ENCODE results near the gene VIL1. TPM values are rescaled to one million over a fixed set of nuclear protein-coding genes. Genes with fewer than 3 reads are reported as not detected.

Gene VIL1
- total RNA-seq, 1 experiment from 2014 or later = 3.0 TPM

DNA sequence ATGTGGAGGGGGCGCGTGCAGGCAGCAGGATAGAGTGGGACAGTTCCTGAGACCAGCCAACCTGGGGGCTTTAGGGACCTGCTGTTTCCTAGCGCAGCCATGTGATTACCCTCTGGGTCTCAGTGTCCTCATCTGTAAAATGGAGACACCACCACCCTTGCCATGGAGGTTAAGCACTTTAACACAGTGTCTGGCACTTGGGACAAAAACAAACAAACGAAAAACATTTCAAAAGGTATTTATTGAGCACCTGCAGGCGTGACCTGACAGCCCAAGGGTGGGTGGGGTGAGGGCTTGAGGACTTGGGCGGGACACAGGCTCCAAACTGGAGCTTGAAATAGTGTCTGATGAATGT, 23.9 kb upstream of the VIL1 start:
- no peak for ATAC-seq
- Mint-ChIP-seq H3K4me1 (peaks cover 29% of the 10 kb centered on the region), H3K36me3 (no peaks in the 10 kb centered on the region), H3K4me3 (peak overlapping the region; percentile 55), H3K27ac (no peak overlapping the region), H3K9me3 (no peaks in the 10 kb centered on the region), H3K27me3 (ENCODE audit: low read depth) (peaks cover 41% of the 10 kb centered on the region)
- POLR2A ChIA-PET = no interaction called here
- no peak for DNase-seq (ENCODE audit: low spot score)
- CTCF ChIA-PET = interaction anchor here (0.7 to 5.1 kb wide), 7 partner anchors 8 to 123 kb away, joined by 3 to 52 read pairs (median 5); partner anchors contain the start of genes AAMP and PNKD
- TF ChIP-seq NR1H2 (CRISPR knock-in tag; IDR thresholded peaks at IDR 0.05) = no peak
- no peak for TF ChIP-seq ZBTB21 (CRISPR knock-in tag; IDR thresholded peaks at IDR 0.05; ENCODE audit: borderline replicate concordance)
- no peak for TF ChIP-seq NR3C1 (CRISPR knock-in tag; conservative IDR thresholded peaks at IDR 0.05; ENCODE audit: low read depth)
- TF ChIP-seq TEAD1 (CRISPR knock-in tag; IDR thresholded peaks at IDR 0.05) = no peak
- TF ChIP-seq, protein P1, sequence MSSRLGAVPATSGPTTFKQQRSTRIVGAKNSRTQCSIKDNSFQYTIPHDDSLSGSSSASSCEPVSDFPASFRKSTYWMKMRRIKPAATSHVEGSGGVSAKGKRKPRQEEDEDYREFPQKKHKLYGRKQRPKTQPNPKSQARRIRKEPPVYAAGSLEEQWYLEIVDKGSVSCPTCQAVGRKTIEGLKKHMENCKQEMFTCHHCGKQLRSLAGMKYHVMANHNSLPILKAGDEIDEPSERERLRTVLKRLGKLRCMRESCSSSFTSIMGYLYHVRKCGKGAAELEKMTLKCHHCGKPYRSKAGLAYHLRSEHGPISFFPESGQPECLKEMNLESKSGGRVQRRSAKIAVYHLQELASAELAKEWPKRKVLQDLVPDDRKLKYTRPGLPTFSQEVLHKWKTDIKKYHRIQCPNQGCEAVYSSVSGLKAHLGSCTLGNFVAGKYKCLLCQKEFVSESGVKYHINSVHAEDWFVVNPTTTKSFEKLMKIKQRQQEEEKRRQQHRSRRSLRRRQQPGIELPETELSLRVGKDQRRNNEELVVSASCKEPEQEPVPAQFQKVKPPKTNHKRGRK (CRISPR knock-in tag; IDR thresholded peaks at IDR 0.05; ENCODE audit: borderline replicate concordance) = no peak
- no peak for TF ChIP-seq PRRX2 (CRISPR knock-in tag; IDR thresholded peaks at IDR 0.05)
- TF ChIP-seq HMGA2 (CRISPR knock-in tag; IDR thresholded peaks at IDR 0.05) = no peak
- TF ChIP-seq, protein P2, sequence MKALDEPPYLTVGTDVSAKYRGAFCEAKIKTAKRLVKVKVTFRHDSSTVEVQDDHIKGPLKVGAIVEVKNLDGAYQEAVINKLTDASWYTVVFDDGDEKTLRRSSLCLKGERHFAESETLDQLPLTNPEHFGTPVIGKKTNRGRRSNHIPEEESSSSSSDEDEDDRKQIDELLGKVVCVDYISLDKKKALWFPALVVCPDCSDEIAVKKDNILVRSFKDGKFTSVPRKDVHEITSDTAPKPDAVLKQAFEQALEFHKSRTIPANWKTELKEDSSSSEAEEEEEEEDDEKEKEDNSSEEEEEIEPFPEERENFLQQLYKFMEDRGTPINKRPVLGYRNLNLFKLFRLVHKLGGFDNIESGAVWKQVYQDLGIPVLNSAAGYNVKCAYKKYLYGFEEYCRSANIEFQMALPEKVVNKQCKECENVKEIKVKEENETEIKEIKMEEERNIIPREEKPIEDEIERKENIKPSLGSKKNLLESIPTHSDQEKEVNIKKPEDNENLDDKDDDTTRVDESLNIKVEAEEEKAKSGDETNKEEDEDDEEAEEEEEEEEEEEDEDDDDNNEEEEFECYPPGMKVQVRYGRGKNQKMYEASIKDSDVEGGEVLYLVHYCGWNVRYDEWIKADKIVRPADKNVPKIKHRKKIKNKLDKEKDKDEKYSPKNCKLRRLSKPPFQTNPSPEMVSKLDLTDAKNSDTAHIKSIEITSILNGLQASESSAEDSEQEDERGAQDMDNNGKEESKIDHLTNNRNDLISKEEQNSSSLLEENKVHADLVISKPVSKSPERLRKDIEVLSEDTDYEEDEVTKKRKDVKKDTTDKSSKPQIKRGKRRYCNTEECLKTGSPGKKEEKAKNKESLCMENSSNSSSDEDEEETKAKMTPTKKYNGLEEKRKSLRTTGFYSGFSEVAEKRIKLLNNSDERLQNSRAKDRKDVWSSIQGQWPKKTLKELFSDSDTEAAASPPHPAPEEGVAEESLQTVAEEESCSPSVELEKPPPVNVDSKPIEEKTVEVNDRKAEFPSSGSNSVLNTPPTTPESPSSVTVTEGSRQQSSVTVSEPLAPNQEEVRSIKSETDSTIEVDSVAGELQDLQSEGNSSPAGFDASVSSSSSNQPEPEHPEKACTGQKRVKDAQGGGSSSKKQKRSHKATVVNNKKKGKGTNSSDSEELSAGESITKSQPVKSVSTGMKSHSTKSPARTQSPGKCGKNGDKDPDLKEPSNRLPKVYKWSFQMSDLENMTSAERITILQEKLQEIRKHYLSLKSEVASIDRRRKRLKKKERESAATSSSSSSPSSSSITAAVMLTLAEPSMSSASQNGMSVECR (CRISPR knock-in tag; IDR thresholded peaks at IDR 0.05; ENCODE audit: borderline replicate concordance) = no peak
- no peak for TF ChIP-seq TCF7 (CRISPR knock-in tag; IDR thresholded peaks at IDR 0.05; ENCODE audit: low read depth)
- no peak for TF ChIP-seq ATF3 (CRISPR knock-in tag; conservative IDR thresholded peaks at IDR 0.05)
- no peak for TF ChIP-seq JUN (CRISPR knock-in tag; IDR thresholded peaks at IDR 0.05)
- TF ChIP-seq FOXP4 (CRISPR knock-in tag; IDR thresholded peaks at IDR 0.05) = no peak
- TF ChIP-seq ZNF263 (CRISPR knock-in tag; IDR thresholded peaks at IDR 0.05; ENCODE audit: low read depth) = no peak
- TF ChIP-seq HMGXB4 (CRISPR knock-in tag; IDR thresholded peaks at IDR 0.05) = no peak
- no peak for TF ChIP-seq RORB (CRISPR knock-in tag; IDR thresholded peaks at IDR 0.05)

GRCh38 chr2:218395456-218395825, 23.5 kb upstream of the VIL1 start:
- Mint-ChIP-seq H3K9me3 (no peaks in the 10 kb centered on the region), H3K36me3 (no peaks in the 10 kb centered on the region), H3K27ac (peak overlapping the region; percentile 66), H3K4me1 (peaks cover 29% of the 10 kb centered on the region), H3K4me3 (peak overlapping the region; percentile 88), H3K27me3 (ENCODE audit: low read depth) (peaks cover 41% of the 10 kb centered on the region)
- DNase-seq (ENCODE audit: low spot score) (no peak), ATAC-seq (no peak)
- ChIA-PET POLR2A (interaction anchor here (1.0 kb wide), 1 partner anchor 109 kb away, joined by 3 read pairs; no protein-coding TSS in a partner anchor), CTCF (interaction anchor here (0.5 to 5.1 kb wide), 11 partner anchors 9 to 124 kb away, joined by 3 to 52 read pairs (median 5); partner anchors contain the start of genes AAMP and PNKD)
- TF ChIP-seq TCF7 (CRISPR knock-in tag; IDR thresholded peaks at IDR 0.05; ENCODE audit: low read depth) (no peak), MXD4 (CRISPR knock-in tag; IDR thresholded peaks at IDR 0.05; ENCODE audit: borderline replicate concordance) (no peak), NFYB (CRISPR knock-in tag; conservative IDR thresholded peaks at IDR 0.05; ENCODE audit: low read depth) (no peak), ZNF396 (CRISPR knock-in tag; IDR thresholded peaks at IDR 0.05; ENCODE audit: borderline replicate concordance) (no peak), ELF4 (CRISPR knock-in tag; IDR thresholded peaks at IDR 0.05; ENCODE audit: low read depth) (no peak), ZNF671 (CRISPR knock-in tag; IDR thresholded peaks at IDR 0.05) (no peak), RORB (CRISPR knock-in tag; IDR thresholded peaks at IDR 0.05) (no peak)
- TF ChIP-seq, protein P3, sequence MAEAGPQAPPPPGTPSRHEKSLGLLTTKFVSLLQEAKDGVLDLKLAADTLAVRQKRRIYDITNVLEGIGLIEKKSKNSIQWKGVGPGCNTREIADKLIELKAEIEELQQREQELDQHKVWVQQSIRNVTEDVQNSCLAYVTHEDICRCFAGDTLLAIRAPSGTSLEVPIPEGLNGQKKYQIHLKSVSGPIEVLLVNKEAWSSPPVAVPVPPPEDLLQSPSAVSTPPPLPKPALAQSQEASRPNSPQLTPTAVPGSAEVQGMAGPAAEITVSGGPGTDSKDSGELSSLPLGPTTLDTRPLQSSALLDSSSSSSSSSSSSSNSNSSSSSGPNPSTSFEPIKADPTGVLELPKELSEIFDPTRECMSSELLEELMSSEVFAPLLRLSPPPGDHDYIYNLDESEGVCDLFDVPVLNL (CRISPR knock-in tag; IDR thresholded peaks at IDR 0.05; ENCODE audit: borderline replicate concordance, low read depth) = no peak
- TF ChIP-seq, protein P4, sequence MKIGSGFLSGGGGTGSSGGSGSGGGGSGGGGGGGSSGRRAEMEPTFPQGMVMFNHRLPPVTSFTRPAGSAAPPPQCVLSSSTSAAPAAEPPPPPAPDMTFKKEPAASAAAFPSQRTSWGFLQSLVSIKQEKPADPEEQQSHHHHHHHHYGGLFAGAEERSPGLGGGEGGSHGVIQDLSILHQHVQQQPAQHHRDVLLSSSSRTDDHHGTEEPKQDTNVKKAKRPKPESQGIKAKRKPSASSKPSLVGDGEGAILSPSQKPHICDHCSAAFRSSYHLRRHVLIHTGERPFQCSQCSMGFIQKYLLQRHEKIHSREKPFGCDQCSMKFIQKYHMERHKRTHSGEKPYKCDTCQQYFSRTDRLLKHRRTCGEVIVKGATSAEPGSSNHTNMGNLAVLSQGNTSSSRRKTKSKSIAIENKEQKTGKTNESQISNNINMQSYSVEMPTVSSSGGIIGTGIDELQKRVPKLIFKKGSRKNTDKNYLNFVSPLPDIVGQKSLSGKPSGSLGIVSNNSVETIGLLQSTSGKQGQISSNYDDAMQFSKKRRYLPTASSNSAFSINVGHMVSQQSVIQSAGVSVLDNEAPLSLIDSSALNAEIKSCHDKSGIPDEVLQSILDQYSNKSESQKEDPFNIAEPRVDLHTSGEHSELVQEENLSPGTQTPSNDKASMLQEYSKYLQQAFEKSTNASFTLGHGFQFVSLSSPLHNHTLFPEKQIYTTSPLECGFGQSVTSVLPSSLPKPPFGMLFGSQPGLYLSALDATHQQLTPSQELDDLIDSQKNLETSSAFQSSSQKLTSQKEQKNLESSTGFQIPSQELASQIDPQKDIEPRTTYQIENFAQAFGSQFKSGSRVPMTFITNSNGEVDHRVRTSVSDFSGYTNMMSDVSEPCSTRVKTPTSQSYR (CRISPR knock-in tag; IDR thresholded peaks at IDR 0.05) = no peak
